Neural cell (in vitro differentiated cells): ENCODE results near the gene SDCCAG8.

Experiments used
- CTCF ChIP-seq: fragments of 450-650 bp; IDR thresholded peaks from 2 replicates; pipeline ENCODE4 v1.5.1; 2014; ENCODE audit warnings: antibody characterized with exemption, mild to moderate bottlenecking, moderate library complexity; ENCODE audit not compliant: poor library complexity, severe bottlenecking
- EP300 ChIP-seq: fragments of 450-650 bp; conservative IDR thresholded peaks from 2 replicates; pipeline ENCODE4 v1.6.1; 2014; ENCODE audit warnings: antibody characterized with exemption, mild to moderate bottlenecking, moderate library complexity; ENCODE audit not compliant: poor library complexity, severe bottlenecking
- POLR2AphosphoS5 ChIP-seq: IDR thresholded peaks from 2 replicates; pipeline ENCODE4 v1.6.1; 2012
- REST ChIP-seq: IDR thresholded peaks from 2 replicates; pipeline ENCODE4 v1.6.1; 2012; ENCODE audit warnings: borderline replicate concordance

GRCh38 chr1:243213045-243213787, 42.6 kb upstream of the SDCCAG8 start:
- TF ChIP-seq EP300 = no peak
- TF ChIP-seq CTCF = no peak
- TF ChIP-seq POLR2AphosphoS5 = no peak
- no peak for TF ChIP-seq REST
